Measurements from ENCODE around the gene HOXC10. TPM values are rescaled to one million over a fixed set of nuclear protein-coding genes. Genes with fewer than 3 reads are reported as not detected.

The HOXC10 gene
- total and polyA plus RNA-seq, 12 donors = 0.34 to 4.5 (median 1.5) TPM; not detected in 3

GRCh38 chr12:53969588-53970259, 15.2 kb upstream of the HOXC10 start:
- no peak for TF ChIP-seq POLR2A (IDR thresholded peaks at IDR 0.05)
- no peak for TF ChIP-seq CTCF (IDR thresholded peaks at IDR 0.05)
- Histone ChIP-seq H3K9me3 (replicated peaks in 1 of 3) (no peaks in the 10 kb centered on the region), H3K36me3 (replicated peaks in 1 of 2) (no peaks in the 10 kb centered on the region), H3K4me3 (no peak overlapping the region), H3K4me1 (replicated peaks in 1 of 2) (peaks cover 9 to 11% of the 10 kb centered on the region in 2 donors), H3K27me3 (peaks cover 94% of the 10 kb centered on the region), H3K27ac (no peak overlapping the region)
- WGBS, 4 donors = 26 to 29% (median 27%) methylated on average over 10 to 12 of the region's 12 CpGs
- DNase-seq = no peak
- intact Hi-C loops (cut with DNase I) = loop anchor here in 1 of 2 donors (10.0 kb wide), 1 partner anchor 265 kb away; no protein-coding TSS in a partner anchor

GRCh38 chr12:53970451-53970850, 14.5 kb upstream of the HOXC10 start:
- intact Hi-C loops (cut with DNase I) = no loop called here
- WGBS, 4 donors = 34 to 41% (median 38%) methylated on average over 4 of the region's 4 CpGs
- H3K27me3 ChIP-seq = peaks cover 93% of the 10 kb centered on the region

GRCh38 chr12:53971129-53971528, 13.8 kb upstream of the HOXC10 start:
- Histone ChIP-seq H3K9me3 (replicated peaks in 1 of 3) (no peaks in the 10 kb centered on the region), H3K36me3 (replicated peaks in 1 of 2) (no peaks in the 10 kb centered on the region), H3K4me1 (replicated peaks in 1 of 2) (peaks cover 9 to 19% of the 10 kb centered on the region in 2 donors), H3K4me3 (no peak overlapping the region), H3K27me3 (peaks cover 93% of the 10 kb centered on the region), H3K27ac (no peak overlapping the region)
- 57 to 71% (median 70%) methylated on average over 3 of the region's 3 CpGs for WGBS, 4 donors
- DNase-seq = no peak
- TF ChIP-seq POLR2A (IDR thresholded peaks at IDR 0.05) (no peak), CTCF (IDR thresholded peaks at IDR 0.05) (no peak)
- intact Hi-C loops (cut with DNase I) = no loop called here

More at GRCh38 chr12:53970451-53970850, 14.5 kb upstream of the HOXC10 start:
- no peak for DNase-seq
- TF ChIP-seq CTCF (IDR thresholded peaks at IDR 0.05) = no peak
- TF ChIP-seq POLR2A (IDR thresholded peaks at IDR 0.05) = no peak
- Histone ChIP-seq H3K9me3 (replicated peaks in 1 of 3) (no peaks in the 10 kb centered on the region), H3K4me3 (no peak overlapping the region), H3K27ac (no peak overlapping the region), H3K4me1 (replicated peaks in 1 of 2) (peaks cover 9 to 18% of the 10 kb centered on the region in 2 donors), H3K36me3 (replicated peaks in 1 of 2) (no peaks in the 10 kb centered on the region)

GRCh38 chr12:53971686-53972085, 13.3 kb upstream of the HOXC10 start:
- intact Hi-C loops (cut with DNase I) = no loop called here
- no peak overlapping the region for H3K4me3 ChIP-seq
- no peak for DNase-seq
- TF ChIP-seq CTCF (IDR thresholded peaks at IDR 0.05) = no peak
- TF ChIP-seq POLR2A (IDR thresholded peaks at IDR 0.05) = no peak
- no peaks in the 10 kb centered on the region for H3K9me3 ChIP-seq (replicated peaks in 1 of 3)
- H3K27me3 ChIP-seq = peaks cover 93% of the 10 kb centered on the region
- H3K27ac ChIP-seq = no peak overlapping the region
- WGBS, 4 donors = 28 to 52% (median 42%) methylated on average over 2 of the region's 2 CpGs
- peaks cover 9 to 19% of the 10 kb centered on the region in 2 donors for H3K4me1 ChIP-seq (replicated peaks in 1 of 2)
- no peaks in the 10 kb centered on the region for H3K36me3 ChIP-seq (replicated peaks in 1 of 2)

All from adrenal gland (tissue), 12 donors.